Testis (tissue), 2 donors: Measurements from ENCODE around the gene ETV5.

Experiments
- POLR2A ChIP-seq: fragments of 450-650 bp; IDR thresholded peaks from one replicate; pipeline ENCODE4 v1.6.1; 2017; ENCODE audit warnings: antibody characterized with exemption, mild to moderate bottlenecking, moderate library complexity
- TF ChIP-seq, protein P1 (sequence below), 3 experiments: fragments of 450-650 bp in 2 of 3; fragments of 200-600 bp in 1 of 3; sonication (generic) in 1 of 3; IDR thresholded peaks; one replicate each; pipeline ENCODE4 v1.5.1; 2016 to 2019; ENCODE audit warnings: antibody characterized with exemption in 3 of 3, mild to moderate bottlenecking in 2 of 3, moderate library complexity in 1 of 3

GRCh38 chr3:186060222-186060621 lies 48.7 kb downstream of the ETV5 start:
- TF ChIP-seq, protein P1, sequence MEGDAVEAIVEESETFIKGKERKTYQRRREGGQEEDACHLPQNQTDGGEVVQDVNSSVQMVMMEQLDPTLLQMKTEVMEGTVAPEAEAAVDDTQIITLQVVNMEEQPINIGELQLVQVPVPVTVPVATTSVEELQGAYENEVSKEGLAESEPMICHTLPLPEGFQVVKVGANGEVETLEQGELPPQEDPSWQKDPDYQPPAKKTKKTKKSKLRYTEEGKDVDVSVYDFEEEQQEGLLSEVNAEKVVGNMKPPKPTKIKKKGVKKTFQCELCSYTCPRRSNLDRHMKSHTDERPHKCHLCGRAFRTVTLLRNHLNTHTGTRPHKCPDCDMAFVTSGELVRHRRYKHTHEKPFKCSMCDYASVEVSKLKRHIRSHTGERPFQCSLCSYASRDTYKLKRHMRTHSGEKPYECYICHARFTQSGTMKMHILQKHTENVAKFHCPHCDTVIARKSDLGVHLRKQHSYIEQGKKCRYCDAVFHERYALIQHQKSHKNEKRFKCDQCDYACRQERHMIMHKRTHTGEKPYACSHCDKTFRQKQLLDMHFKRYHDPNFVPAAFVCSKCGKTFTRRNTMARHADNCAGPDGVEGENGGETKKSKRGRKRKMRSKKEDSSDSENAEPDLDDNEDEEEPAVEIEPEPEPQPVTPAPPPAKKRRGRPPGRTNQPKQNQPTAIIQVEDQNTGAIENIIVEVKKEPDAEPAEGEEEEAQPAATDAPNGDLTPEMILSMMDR (IDR thresholded peaks at IDR 0.05) = no peak
- TF ChIP-seq POLR2A = no peak
